HG02763 (cell line): ENCODE measurements around the gene ALG8.
"Not testable (repeated sequence)": the region's sequence is repeated elsewhere in the genome, so short reads cannot be mapped to it uniquely, and the experiment has no call there.

ENCODE experiments used
- ATAC-seq: cut with Tn5 transposase; IDR thresholded peaks from one replicate; pipeline ENCODE4 v1.9.1; 2021; ENCODE audit warnings: mild to moderate bottlenecking, moderate library complexity; ENCODE audit not compliant: unreplicated experiment

The ALG8 gene

GRCh38 chr11:78076733-78077403 is 62.6 kb downstream of the ALG8 start:
- no peak for ATAC-seq

DNA sequence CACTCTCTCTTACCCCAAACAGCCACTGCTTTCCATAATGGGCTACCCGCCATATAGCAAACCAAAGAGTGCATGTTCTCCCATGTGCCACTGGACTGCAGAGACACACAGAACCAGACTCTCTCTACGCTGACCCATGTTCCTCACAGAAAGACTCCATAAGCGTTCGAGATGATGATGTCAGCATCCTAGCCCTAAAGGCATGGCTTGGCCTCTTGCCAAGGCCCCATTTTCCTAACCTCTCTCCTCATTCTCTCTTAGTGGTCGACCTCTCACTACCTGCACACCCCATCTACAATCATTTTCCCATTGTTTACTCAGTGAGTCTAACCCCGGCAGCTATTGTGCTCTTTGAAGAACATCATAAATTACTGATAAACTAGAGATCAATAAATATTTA is 64.7 kb downstream of the ALG8 start:
- no peak for ATAC-seq

GRCh38 chr11:78072455-78072854 is 67.0 kb downstream of the ALG8 start:
- ATAC-seq = no peak

DNA sequence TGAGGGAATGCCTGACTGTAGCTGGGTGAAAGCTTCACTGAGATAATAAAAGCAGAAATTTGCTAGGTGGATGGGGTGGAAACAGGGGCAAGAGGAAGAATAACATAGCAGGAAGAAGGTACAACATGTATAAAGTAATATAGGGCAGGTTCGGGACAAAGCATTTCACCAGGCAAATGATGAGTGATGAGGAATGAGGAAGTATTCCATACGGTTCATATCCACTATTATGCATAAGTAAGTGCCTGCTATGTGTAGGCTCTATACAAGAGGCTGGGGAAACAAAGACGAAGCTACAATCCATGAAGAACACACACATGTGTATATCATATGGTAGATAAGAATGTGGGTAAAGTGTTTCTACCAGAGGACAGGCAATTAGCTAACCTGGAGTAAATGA is 67.7 kb downstream of the ALG8 start:
- ATAC-seq = no peak

DNA sequence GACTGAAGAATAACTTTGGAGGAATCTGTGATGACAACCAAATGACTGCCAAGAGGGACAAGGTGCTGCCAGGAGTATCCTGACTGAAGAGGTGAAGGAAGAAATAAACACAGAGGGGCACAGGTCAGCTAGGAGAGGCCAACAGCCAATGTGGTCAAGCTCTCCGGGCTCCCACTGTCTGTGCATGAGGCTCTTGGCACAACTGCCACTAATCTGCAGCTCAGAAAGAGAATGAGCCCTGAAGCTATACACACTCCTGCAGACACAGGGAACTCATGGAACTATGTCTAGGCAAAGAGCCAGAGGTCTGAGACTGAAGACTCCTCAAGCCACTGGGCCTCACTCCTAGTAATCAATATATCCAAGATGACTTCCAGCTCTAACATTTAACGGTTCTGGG is 68.8 kb downstream of the ALG8 start:
- no peak for ATAC-seq

DNA sequence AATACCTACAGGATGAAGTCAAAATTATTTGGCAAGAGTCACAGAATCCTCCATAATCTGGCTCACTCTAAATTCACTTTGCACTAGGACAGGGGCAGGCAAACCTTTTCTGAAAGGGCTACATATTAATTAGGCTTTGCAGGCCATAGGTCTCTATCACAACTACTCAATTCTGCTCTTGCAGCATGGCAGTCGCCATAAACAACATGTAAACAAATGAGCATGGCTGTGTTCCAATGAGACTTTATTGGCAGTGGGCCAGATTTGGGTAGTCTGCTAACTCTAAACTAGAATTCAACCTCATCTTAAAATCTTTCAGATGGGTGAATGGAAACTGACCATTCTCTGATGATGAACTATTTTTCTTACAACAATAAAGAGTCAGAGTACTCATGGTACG is 70.0 kb downstream of the ALG8 start:
- ATAC-seq = no peak

DNA sequence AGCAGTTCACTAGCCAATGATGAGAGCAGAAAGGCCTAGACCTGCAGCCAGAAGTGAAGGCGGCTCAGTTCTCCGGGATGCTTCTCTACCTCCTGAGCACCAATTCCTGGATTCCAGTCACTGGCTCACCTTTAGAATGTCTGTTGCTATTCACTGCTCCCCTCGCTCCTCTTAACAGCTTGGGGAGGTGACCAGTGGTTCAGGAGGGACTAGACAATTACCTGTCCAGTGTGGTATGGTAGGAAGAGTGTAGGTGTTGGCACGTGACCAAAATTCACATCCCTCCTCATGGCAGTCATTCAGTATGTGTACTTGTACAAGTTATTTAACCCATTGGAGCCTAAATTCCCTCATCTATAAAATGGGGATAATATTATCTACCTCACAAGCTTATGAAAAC is 71.7 kb downstream of the ALG8 start:
- ATAC-seq = no peak

GRCh38 chr11:78066471-78066870 is 73.0 kb downstream of the ALG8 start:
- ATAC-seq = no peak

DNA sequence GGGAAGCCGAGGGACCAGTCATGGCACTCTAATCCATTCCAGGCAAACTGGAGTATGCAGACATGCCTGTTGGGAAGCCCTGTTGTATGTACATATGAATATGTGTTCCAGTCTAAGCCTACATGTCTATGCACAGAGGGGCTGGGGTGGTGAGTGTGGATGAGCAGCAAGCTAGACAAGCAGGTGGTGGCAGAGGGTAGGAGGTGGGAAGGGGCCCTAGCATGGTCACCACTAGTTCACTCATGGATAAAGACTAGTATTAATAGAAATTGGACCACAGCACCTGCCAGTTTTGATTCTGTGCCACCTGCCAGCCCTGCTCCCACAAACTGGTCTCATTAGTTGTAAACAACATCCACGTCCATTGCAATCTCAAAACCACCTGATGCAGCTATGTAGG is 74.2 kb downstream of the ALG8 start:
- no peak for ATAC-seq

- no peak for ATAC-seq
These were observed 75.8 kb downstream of the ALG8 start, which contains the start of gene THRSP for GRCh38 chr11:78063440-78064181. Gene THRSP (plus strand): TSS chr11:78063861. CDS start chr11:78063882, 21 bp downstream.

GRCh38 chr11:78062671-78063070 is 76.8 kb downstream of the ALG8 start:
- ATAC-seq = no peak

GRCh38 chr11:78061921-78062311 is 77.5 kb downstream of the ALG8 start:
- no peak for ATAC-seq

- no peak for ATAC-seq
These were observed 78.1 kb downstream of the ALG8 start for GRCh38 chr11:78061088-78061920.

DNA sequence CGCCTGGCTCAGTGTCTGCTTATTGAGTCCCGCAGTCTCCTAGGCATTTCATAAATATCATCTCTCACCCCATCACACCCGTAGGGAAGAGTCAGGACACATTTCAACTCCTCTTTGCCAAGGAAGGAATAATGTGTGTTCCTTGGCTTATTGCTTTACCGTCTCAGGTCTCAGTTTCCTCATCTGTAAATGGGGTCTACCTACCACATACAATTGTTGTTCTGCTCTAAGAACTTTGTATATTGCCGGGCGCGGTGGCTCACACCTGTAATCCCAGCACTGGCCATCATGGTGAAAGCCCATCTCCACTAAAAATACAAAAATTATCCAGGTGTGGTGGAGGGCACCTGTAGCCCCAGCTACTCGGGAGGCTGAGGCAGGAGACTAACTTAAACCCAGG is 78.9 kb downstream of the ALG8 start:
- no peak for ATAC-seq

- ATAC-seq = not testable (repeated sequence)
These were observed 79.6 kb downstream of the ALG8 start for GRCh38 chr11:78059749-78060328.

DNA sequence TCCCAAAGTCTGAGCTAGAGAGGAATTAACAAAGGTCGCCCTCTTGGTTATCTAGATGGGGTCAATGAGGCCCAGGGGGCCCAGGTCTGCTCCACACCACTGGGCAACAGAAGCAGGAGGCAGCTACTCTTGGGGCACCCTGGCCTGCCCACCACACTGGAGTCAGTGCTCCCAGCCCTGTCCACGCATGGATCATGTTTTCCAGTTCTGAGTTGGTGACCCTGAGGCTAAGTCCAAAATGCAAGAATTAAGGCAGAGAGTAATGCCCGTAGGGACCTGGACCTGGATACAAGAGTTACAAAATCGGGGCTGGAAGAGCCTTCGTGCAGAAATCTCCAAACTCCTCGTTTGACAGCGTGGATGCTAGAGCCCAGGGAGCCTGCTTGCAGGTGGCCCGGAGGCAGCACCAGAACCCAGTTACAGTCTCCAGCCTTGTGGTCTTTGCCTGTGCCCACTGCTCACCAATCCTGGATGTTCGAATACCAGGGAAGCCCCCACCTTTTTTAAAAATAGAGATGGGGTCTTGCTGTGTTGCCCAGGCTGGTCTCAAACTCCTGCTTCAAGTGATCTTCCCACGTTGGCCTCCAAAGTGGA is 81.9 kb downstream of the ALG8 start:
- no peak for ATAC-seq

DNA sequence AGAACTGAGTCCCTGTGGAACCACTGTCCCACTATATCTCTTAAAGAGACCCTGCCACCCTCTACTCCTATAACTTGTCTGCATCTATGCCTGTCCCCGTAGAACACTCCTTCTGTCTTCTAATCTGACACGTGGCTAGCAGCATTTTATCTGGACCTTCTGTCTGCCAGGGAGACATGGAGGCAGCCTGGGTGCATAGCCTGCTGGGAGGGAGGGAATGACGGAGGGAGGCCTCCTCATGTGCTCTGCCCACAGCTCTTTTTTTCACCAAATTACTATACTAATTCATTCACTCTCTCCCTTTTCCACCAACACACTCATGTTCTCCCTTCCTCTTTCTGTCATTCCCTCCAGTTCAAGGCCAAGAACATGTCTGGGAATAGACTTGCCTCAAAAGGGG is 83.3 kb downstream of the ALG8 start:
- ATAC-seq = no peak

- ATAC-seq = no peak
These were observed 84.5 kb downstream of the ALG8 start for GRCh38 chr11:78054971-78055370.

GRCh38 chr11:78050964-78051831 is 88.2 kb downstream of the ALG8 start:
- no peak for ATAC-seq
